Measurements from ENCODE around the gene TFCP2L1.

Gene TFCP2L1

DNA sequence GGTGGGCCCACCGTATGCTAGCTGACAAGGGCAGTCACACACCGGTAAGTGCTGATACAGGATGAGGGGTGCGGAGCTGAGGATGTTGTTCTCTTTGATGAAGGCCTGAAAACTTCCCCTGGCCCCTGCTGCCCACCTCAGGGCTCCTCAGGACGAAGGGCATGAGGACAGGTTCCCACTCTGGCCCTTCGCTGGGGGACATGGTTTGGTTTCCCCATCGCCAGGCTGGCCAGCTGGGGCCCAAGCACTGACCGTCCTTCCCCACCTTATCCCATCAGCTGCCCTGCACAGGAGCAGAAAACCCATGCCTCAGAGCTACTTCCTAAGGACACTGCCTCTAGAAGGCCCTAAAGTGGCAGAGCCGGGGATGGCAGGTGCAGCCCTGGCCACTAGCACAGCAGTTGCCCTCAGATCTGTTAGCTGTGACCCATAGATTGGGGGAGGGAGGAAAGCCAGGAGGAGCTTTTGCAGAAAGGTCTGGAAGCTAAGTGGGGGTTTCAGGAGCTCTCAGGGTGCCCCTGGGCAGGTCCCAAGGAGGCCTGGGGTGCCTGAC, 66.5 kb downstream of the TFCP2L1 start:
- TF ChIP-seq BCL11A (tag by site-specific recombination; IDR thresholded peaks at IDR 0.05; ENCODE audit: low read depth), result no peak
- TF ChIP-seq ZNF555 (tag by site-specific recombination; conservative IDR thresholded peaks at IDR 0.05), result no peak
- no peak for TF ChIP-seq ZNF24 (tag by site-specific recombination; IDR thresholded peaks at IDR 0.05)
- no peak for TF ChIP-seq KLF10 (tag by site-specific recombination; IDR thresholded peaks at IDR 0.05)
- no peak for TF ChIP-seq ZNF223 (tag by site-specific recombination; IDR thresholded peaks at IDR 0.05)
- TF ChIP-seq ZNF768 (tag by site-specific recombination; IDR thresholded peaks at IDR 0.05), result no peak
- TF ChIP-seq RBAK (tag by site-specific recombination; IDR thresholded peaks at IDR 0.05), result no peak
- TF ChIP-seq KLF1 (tag by site-specific recombination; IDR thresholded peaks at IDR 0.05), result no peak
- no peak for TF ChIP-seq SCRT2 (tag by site-specific recombination; IDR thresholded peaks at IDR 0.05)
- TF ChIP-seq, protein P1, sequence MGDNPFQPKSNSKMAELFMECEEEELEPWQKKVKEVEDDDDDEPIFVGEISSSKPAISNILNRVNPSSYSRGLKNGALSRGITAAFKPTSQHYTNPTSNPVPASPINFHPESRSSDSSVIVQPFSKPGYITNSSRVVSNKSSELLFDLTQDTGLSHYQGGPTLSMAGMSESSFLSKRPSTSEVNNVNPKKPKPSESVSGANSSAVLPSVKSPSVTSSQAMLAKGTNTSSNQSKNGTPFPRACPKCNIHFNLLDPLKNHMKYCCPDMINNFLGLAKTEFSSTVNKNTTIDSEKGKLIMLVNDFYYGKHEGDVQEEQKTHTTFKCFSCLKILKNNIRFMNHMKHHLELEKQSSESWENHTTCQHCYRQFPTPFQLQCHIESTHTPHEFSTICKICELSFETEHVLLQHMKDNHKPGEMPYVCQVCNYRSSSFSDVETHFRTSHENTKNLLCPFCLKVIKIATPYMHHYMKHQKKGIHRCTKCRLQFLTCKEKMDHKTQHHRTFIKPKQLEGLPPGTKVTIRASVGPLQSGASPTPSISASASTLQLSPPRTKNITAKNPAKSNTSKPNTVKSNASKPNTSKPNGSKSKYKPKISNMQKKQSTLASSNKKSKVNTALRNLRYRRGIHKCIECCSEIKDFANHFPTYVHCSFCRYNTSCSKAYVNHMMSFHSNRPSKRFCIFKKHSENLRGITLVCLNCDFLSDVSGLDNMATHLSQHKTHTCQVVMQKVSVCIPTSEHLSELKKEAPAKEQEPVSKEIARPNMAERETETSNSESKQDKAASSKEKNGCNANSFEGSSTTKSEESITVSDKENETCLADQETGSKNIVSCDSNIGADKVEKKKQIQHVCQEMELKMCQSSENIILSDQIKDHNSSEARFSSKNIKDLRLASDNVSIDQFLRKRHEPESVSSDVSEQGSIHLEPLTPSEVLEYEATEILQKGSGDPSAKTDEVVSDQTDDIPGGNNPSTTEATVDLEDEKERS (tag by site-specific recombination; IDR thresholded peaks at IDR 0.05), result no peak
- TF ChIP-seq MEIS1 (CRISPR knock-in tag; IDR thresholded peaks at IDR 0.05; ENCODE audit: borderline replicate concordance), result no peak
- TF ChIP-seq ZNF341 (tag by site-specific recombination; IDR thresholded peaks at IDR 0.05; ENCODE audit: low read depth), result no peak
- TF ChIP-seq ZNF211 (tag by site-specific recombination; IDR thresholded peaks at IDR 0.05; ENCODE audit: low read depth), result no peak
- TF ChIP-seq ZNF544 (tag by site-specific recombination; IDR thresholded peaks at IDR 0.05), result no peak
- TF ChIP-seq ZNF19 (tag by site-specific recombination; IDR thresholded peaks at IDR 0.05; ENCODE audit: low read depth), result no peak
- TF ChIP-seq ZNF157 (tag by site-specific recombination; IDR thresholded peaks at IDR 0.05), result no peak
- TF ChIP-seq ZNF624 (tag by site-specific recombination; IDR thresholded peaks at IDR 0.05), result no peak
- TF ChIP-seq ZNF366 (tag by site-specific recombination; conservative IDR thresholded peaks at IDR 0.05), result no peak
- TF ChIP-seq, protein P2, sequence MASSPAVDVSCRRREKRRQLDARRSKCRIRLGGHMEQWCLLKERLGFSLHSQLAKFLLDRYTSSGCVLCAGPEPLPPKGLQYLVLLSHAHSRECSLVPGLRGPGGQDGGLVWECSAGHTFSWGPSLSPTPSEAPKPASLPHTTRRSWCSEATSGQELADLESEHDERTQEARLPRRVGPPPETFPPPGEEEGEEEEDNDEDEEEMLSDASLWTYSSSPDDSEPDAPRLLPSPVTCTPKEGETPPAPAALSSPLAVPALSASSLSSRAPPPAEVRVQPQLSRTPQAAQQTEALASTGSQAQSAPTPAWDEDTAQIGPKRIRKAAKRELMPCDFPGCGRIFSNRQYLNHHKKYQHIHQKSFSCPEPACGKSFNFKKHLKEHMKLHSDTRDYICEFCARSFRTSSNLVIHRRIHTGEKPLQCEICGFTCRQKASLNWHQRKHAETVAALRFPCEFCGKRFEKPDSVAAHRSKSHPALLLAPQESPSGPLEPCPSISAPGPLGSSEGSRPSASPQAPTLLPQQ (tag by site-specific recombination; IDR thresholded peaks at IDR 0.05), result no peak
- POLR2A ChIA-PET, result interaction anchor here (0.6 kb wide), 1 partner anchor 10 kb away, joined by 3 read pairs; no protein-coding TSS in a partner anchor
- Histone ChIP-seq H3K36me3 (ENCODE audit: control insufficient read depth in 2 of 2, insufficient read depth in 1 of 2, low read length in 2 of 2) (peaks cover 0 to 10% of the 10 kb centered on the region in 2 experiments; a peak in 1 of 3 replicates), H3K27ac (ENCODE audit: extremely low read depth, low read depth, low read length) (no peak overlapping the region), H3K4me1 (ENCODE audit: control insufficient read depth, insufficient read depth, low read length) (no peaks in the 10 kb centered on the region), H3K4me3 (ENCODE audit: low read depth, low read length) (no peak overlapping the region), H3K9me3 (ENCODE audit: control insufficient read depth, insufficient read depth, low read depth, low read length) (no peaks in the 10 kb centered on the region)
- CTCF ChIA-PET, result interaction anchor here (0.6 to 1.6 kb wide), 4 partner anchors 13 to 133 kb away, joined by 3 to 4 read pairs (median 4); no protein-coding TSS in a partner anchor

DNA sequence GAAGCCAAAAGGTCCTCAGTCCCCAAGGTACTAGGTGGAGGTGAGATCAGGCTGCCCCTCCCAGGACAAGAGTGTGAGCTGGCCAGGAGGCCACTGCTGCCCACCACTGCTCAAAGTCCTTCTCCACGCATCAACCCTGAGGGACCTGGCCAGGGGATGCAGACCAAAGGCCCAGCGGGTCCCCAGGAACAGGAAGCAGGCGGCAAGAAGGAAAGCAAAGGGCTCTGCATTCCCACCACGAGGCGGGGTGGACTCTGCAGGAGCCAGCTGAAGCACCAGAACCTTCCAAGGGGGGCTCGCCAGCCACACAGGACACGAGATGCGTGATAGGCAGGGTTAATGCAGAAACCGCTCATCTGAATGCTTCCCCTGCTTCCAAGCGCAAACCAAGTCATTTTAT, 67.4 kb downstream of the TFCP2L1 start:
- no peaks in the 10 kb centered on the region for H3K4me1 ChIP-seq (ENCODE audit: control insufficient read depth, insufficient read depth, low read length)
- no peak overlapping the region for H3K27ac ChIP-seq (ENCODE audit: extremely low read depth, low read depth, low read length)
- peaks cover 0 to 1% of the 10 kb centered on the region in 2 experiments; a peak in 1 of 3 replicates for H3K36me3 ChIP-seq (ENCODE audit: control insufficient read depth in 2 of 2, insufficient read depth in 1 of 2, low read length in 2 of 2)
- no peak overlapping the region for H3K4me3 ChIP-seq (ENCODE audit: low read depth, low read length)
- H3K9me3 ChIP-seq (ENCODE audit: control insufficient read depth, insufficient read depth, low read depth, low read length), result no peaks in the 10 kb centered on the region
- ChIA-PET POLR2A (interaction anchor here (0.6 kb wide), 1 partner anchor 11 kb away, joined by 3 read pairs; no protein-coding TSS in a partner anchor), CTCF (interaction anchor here (0.9 to 1.6 kb wide), 3 partner anchors 79 to 132 kb away, joined by 3 read pairs; no protein-coding TSS in a partner anchor)
- TF ChIP-seq ZBTB21 (tag by site-specific recombination; IDR thresholded peaks at IDR 0.05) (no peak), MZF1 (tag by site-specific recombination; IDR thresholded peaks at IDR 0.05; ENCODE audit: borderline replicate concordance) (no peak), ZNF311 (tag by site-specific recombination; IDR thresholded peaks at IDR 0.05; ENCODE audit: borderline replicate concordance) (no peak), ZNF341 (tag by site-specific recombination; IDR thresholded peaks at IDR 0.05; ENCODE audit: low read depth) (no peak), YY1 (tag by site-specific recombination; IDR thresholded peaks at IDR 0.05) (no peak), ZNF600 (tag by site-specific recombination; IDR thresholded peaks at IDR 0.05) (no peak)
- TF ChIP-seq, protein P3, sequence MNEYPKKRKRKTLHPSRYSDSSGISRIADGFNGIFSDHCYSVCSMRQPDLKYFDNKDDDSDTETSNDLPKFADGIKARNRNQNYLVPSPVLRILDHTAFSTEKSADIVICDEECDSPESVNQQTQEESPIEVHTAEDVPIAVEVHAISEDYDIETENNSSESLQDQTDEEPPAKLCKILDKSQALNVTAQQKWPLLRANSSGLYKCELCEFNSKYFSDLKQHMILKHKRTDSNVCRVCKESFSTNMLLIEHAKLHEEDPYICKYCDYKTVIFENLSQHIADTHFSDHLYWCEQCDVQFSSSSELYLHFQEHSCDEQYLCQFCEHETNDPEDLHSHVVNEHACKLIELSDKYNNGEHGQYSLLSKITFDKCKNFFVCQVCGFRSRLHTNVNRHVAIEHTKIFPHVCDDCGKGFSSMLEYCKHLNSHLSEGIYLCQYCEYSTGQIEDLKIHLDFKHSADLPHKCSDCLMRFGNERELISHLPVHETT (tag by site-specific recombination; IDR thresholded peaks at IDR 0.05), result no peak
- TF ChIP-seq, protein P1 (tag by site-specific recombination; IDR thresholded peaks at IDR 0.05), result no peak
- TF ChIP-seq, protein P4, sequence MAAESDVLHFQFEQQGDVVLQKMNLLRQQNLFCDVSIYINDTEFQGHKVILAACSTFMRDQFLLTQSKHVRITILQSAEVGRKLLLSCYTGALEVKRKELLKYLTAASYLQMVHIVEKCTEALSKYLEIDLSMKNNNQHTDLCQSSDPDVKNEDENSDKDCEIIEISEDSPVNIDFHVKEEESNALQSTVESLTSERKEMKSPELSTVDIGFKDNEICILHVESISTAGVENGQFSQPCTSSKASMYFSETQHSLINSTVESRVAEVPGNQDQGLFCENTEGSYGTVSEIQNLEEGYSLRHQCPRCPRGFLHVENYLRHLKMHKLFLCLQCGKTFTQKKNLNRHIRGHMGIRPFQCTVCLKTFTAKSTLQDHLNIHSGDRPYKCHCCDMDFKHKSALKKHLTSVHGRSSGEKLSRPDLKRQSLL (tag by site-specific recombination; IDR thresholded peaks at IDR 0.05), result no peak
